Smooth muscle cell (in vitro differentiated cells): ENCODE measurements around the gene LARGE1. TPM values are rescaled to one million over a fixed set of nuclear protein-coding genes. Genes with fewer than 3 reads are reported as not detected.

Source experiments
- DNase-seq: peaks from one replicate; lab custom pipeline; 2025; ENCODE audit not compliant: unreplicated experiment; lab: John Stamatoyannopoulos, UW
- H2AFZ ChIP-seq: fragments of 200-600 bp; sonication (generic); 2 replicates; pipeline ENCODE4 v1.6.0; 2016; ENCODE audit warnings: antibody characterized with exemption, low read depth, mild to moderate bottlenecking
- H3F3A ChIP-seq: fragments of 200-600 bp; sonication (generic); 2 replicates; pipeline ENCODE4 v1.6.0; 2017; ENCODE audit warnings: antibody characterized with exemption, low read depth
- H3K27ac ChIP-seq: fragments of 200-600 bp; sonication (generic); 2 replicates; pipeline ENCODE4 v1.5.1; 2016; ENCODE audit warnings: low read depth, mild to moderate bottlenecking
- H3K27me3 ChIP-seq: fragments of 200-600 bp; sonication (generic); 2 replicates; pipeline ENCODE4 v1.6.1; 2016; ENCODE audit warnings: low read depth, mild to moderate bottlenecking
- H3K36me3 ChIP-seq: fragments of 200-600 bp; sonication (generic); 2 replicates; pipeline ENCODE4 v1.5.1; 2016; ENCODE audit warnings: low read depth
- H3K4me1 ChIP-seq: fragments of 200-600 bp; sonication (generic); 2 replicates; pipeline ENCODE4 v1.5.1; 2016; ENCODE audit warnings: low read depth
- H3K4me2 ChIP-seq: fragments of 200-600 bp; sonication (generic); 2 replicates; pipeline ENCODE4 v1.6.0; 2016; ENCODE audit warnings: mild to moderate bottlenecking
- H3K4me3 ChIP-seq: fragments of 200-600 bp; sonication (generic); 2 replicates; pipeline ENCODE4 v1.5.1; 2016; ENCODE audit warnings: mild to moderate bottlenecking
- H3K79me2 ChIP-seq: fragments of 200-600 bp; sonication (generic); 2 replicates; pipeline ENCODE4 v1.6.0; 2016; ENCODE audit warnings: low read depth, mild to moderate bottlenecking
- H3K9ac ChIP-seq: fragments of 200-600 bp; sonication (generic); 2 replicates; pipeline ENCODE4 v1.6.0; 2016; ENCODE audit warnings: low read depth
- H3K9me3 ChIP-seq: fragments of 200-600 bp; sonication (generic); replicated peaks from 2 replicates; pipeline ENCODE4 v1.5.1; 2016; ENCODE audit warnings: low read depth
- H4K20me1 ChIP-seq: fragments of 200-600 bp; sonication (generic); 2 replicates; pipeline ENCODE4 v1.6.0; 2016; ENCODE audit warnings: low read depth
- CTCF ChIP-seq: fragments of 200-600 bp; sonication (generic); IDR thresholded peaks from 2 replicates; pipeline ENCODE4 v1.5.1; 2017; ENCODE audit warnings: borderline replicate concordance, mild to moderate bottlenecking, antibody characterized with exemption; ENCODE audit not compliant: insufficient read depth, poor library complexity, severe bottlenecking
- WGBS: methylation state at CpG from one replicate; pipeline ENCODE4 v1.1.7; 2016; ENCODE audit warnings: low lambda C conversion rate; 5-methylcytosine and 5-hydroxymethylcytosine counted together
- polyA plus RNA-seq: library from polyadenylated mRNA; unstranded; fragments of >200 nt; fragmentation: Nextera tagmentation; extraction: Ambion mirVana; gene quantifications from 2 replicates; pipeline ENCODE4 v1.2.1, GENCODE V29; 2016
- total RNA-seq: library from RNA; depleted of rRNA; stranded (reverse); fragments of >200 nt; gene quantifications from 2 replicates; pipeline ENCODE4 v1.2.3, GENCODE V29; 2014

The LARGE1 gene
- total and polyA plus RNA-seq, 2 experiments from 2014 or later: 11.9 to 18.0 TPM

- Histone ChIP-seq H3K9me3 (no peaks in the 10 kb centered on the region), H3K27ac (no peak overlapping the region), H3F3A (no peaks in the 10 kb centered on the region), H3K4me1 (peaks cover 18% of the 10 kb centered on the region), H3K36me3 (no peaks in the 10 kb centered on the region), H3K4me3 (no peak overlapping the region), H3K9ac (no peak overlapping the region), H4K20me1 (peaks cover 33% of the 10 kb centered on the region), H3K79me2 (no peaks in the 10 kb centered on the region), H2AFZ (no peak overlapping the region), H3K27me3 (no peaks in the 10 kb centered on the region), H3K4me2 (no peak overlapping the region)
- DNase-seq: no peak
- no peak for TF ChIP-seq CTCF
- WGBS: 84% methylated on average over 4 of the region's 4 CpGs
Observed at GRCh38 chr22:33666279-33666960, 253.9 kb downstream of the LARGE1 start.

GRCh38 chr22:33659448-33659847 lies 260.8 kb downstream of the LARGE1 start:
- 78% methylated on average over 2 of the region's 2 CpGs for WGBS
- no peak overlapping the region for H2AFZ ChIP-seq
- H3K79me2 ChIP-seq: no peaks in the 10 kb centered on the region
- H3K9me3 ChIP-seq: no peaks in the 10 kb centered on the region
- no peaks in the 10 kb centered on the region for H3F3A ChIP-seq
- DNase-seq: no peak
- no peak overlapping the region for H3K4me3 ChIP-seq
- no peak overlapping the region for H3K9ac ChIP-seq
- no peaks in the 10 kb centered on the region for H3K4me1 ChIP-seq
- H3K4me2 ChIP-seq: no peak overlapping the region
- H3K36me3 ChIP-seq: no peaks in the 10 kb centered on the region
- no peak for TF ChIP-seq CTCF
- H3K27me3 ChIP-seq: no peaks in the 10 kb centered on the region
- H4K20me1 ChIP-seq: no peaks in the 10 kb centered on the region
- H3K27ac ChIP-seq: no peak overlapping the region

GRCh38 chr22:33658775-33659174 lies 261.5 kb downstream of the LARGE1 start:
- Histone ChIP-seq H3K4me2 (no peak overlapping the region), H4K20me1 (no peaks in the 10 kb centered on the region), H3K9ac (no peak overlapping the region), H3K4me3 (no peak overlapping the region), H3K36me3 (no peaks in the 10 kb centered on the region), H3K27me3 (no peaks in the 10 kb centered on the region), H3F3A (no peaks in the 10 kb centered on the region), H3K4me1 (no peaks in the 10 kb centered on the region), H3K79me2 (no peaks in the 10 kb centered on the region), H2AFZ (no peak overlapping the region), H3K27ac (no peak overlapping the region), H3K9me3 (no peaks in the 10 kb centered on the region)
- DNase-seq: no peak
- no peak for TF ChIP-seq CTCF
- 87% methylated on average over 3 of the region's 3 CpGs for WGBS

- Histone ChIP-seq H3K27me3 (no peaks in the 10 kb centered on the region), H4K20me1 (peaks cover 5% of the 10 kb centered on the region), H3K4me1 (no peaks in the 10 kb centered on the region), H3K4me3 (no peak overlapping the region), H3K79me2 (no peaks in the 10 kb centered on the region), H3F3A (no peaks in the 10 kb centered on the region), H3K4me2 (no peak overlapping the region), H3K9me3 (no peaks in the 10 kb centered on the region), H2AFZ (no peak overlapping the region), H3K27ac (no peak overlapping the region), H3K9ac (no peak overlapping the region), H3K36me3 (no peaks in the 10 kb centered on the region)
- TF ChIP-seq CTCF: no peak
- WGBS: 94% methylated on average over 8 of the region's 8 CpGs
- no peak for DNase-seq
Observed at GRCh38 chr22:33657670-33658069, 262.6 kb downstream of the LARGE1 start.
